CD4-positive, alpha-beta T cell treated with Interleukin-15 for 1 hour (primary cell): ENCODE results near the gene ABCC5.
"Not testable (repeated sequence)": the region's sequence is repeated elsewhere in the genome, so short reads cannot be mapped to it uniquely, and the experiment has no call there.

ENCODE experiments used
- DNase-seq: peaks from one replicate; pipeline ENCODE4 v3.0.0-alpha.2; 2020

The ABCC5 gene

DNA sequence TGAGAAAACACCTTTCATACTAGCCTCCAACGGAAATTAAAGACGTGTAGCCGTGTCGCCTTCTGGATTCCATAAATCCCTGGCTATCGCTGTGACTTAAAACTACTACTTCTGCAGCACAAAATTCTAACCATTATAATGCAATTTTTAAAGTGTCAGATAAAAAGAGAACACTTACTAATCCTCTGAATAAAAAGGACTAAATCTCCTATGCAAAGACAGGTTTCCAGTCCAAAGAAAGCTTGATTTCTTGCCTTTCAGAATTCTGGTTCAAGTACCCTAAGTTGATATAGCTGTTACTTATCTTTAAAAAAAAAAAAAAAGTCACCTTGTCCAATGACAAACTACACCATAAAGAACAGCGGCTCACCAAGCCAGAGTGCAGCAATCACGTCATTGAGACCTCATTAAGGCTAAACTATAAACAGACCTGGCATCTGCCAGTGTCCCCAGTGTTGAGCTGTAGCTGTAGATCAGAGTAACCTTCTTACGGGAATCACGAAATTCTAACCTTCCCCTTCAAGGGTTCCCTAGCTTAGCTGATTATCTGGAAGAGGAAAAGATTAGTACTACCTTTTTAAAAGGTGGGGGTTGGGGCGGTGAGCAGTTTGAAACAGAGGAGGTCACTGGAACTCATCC lies 2.2 kb downstream of the ABCC5 start:
- no peak for DNase-seq

DNA sequence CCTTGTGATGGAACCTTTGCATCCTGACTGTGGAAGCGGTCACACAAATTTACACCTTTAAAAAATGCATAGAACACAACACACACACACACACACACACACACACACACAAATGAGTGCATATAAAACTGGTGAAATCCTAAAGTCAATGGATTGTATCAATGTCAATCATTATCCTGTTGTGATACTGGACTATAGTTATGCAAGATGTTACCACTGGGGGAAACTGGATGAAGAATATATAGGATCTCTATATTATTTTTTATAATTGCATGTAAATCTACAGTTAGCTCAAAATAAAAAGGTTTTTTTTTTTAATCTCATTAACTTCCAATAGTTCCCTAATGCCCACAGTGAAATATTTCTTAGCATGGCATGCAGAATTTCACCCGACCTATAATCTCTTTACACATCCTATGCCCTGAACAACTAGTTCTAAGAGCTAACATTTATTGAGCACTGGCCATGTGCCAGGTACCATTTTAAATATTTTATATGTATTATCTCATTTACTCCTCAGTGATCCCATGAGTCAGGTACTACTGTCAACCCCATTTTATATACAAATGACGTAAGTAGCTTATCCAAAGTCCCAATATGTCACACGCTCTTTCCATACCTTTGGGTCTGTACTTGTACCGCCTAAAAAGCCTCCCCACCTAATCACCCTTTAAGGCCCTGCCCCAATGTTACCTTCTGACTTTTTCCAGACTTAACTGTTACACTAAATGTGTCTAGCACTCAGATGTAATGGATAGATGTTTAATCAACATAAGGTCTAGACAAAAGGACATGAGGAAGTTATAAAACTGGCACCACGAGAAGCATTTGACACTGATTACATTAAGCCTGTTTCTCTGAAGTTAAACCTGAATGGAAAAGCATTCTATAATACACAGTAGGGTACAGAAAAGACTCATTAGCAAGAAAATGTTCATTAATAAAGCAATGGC lies 5.5 kb downstream of the ABCC5 start:
- no peak for DNase-seq

DNA sequence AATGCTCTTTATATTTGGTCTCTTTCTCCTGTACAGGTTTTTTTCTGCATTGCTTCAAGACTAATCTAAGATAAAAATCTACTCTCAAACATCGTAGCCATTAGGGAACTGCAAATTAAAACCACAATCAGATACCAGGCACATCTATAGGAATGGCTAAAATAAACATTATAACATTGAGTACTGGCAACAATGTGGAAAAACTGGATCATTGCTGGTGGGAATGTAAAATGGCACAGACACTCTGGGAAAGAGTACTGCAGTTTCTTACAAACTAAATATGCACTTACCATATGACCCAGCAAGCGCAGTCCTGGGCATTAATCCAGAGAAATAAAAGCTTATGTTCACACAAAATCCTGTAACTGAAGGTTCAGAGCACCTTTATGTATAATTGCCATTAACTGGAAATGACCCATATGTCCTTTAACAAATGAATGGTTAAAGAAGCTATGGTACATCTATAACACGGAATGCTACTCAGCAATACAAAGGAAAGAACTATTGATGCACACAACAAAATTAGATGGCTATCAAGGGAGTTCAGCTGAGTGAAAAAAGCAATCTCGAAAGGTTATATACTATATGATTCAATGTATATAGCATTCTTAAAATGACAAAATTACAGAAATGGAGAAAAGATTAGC lies 6.3 kb downstream of the ABCC5 start:
- no peak for DNase-seq

DNA sequence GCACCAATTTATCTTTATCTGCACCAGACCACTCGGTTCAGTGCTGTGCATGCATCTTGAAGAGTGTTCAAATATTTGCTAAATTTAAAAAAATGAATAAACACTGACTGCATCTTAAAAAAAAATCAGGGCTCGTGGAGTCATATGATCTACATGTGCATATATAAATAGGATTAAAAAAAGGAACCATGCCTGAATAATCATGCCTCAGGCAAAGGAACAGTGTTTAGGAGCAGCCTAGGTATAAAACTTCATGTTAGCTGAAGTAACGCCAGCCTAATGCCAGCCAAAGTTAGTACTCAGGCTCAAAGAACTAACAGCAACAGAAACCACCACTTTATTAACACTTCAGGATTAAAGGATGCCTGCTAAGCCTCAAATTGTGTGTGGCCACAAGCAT lies 9.5 kb downstream of the ABCC5 start:
- DNase-seq, result no peak

DNA sequence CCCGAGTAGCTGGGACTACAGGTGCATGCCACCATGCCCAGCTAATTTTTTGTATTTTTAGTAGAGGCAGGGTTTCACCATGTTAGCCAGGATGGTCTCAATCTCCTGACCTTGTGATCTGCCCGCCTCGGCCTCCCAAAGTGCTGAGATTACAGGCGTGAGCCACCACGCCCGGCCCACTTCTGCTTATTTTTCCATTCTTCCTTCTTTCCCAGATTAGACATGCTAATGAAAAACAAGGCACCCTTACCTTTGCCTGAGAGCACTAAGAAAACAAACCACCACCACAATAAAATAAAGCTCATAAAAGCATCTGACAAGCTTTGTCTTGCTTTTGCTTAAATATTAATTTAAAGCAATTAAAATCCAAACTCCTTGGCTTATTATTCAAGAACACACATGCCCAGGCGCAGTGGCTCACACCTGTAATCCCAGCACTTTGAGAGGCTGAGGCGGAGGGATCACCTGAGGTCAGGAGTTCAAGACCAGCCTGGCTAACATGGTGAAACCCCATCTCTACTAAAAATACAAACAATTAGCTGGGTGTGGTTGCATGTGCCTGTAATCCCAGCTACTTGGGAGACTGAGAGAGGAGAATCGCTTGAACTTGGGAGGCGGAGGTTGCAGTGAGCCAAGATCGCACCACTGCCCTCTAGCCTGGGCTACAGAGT lies 10.4 kb downstream of the ABCC5 start:
- not testable (repeated sequence) for DNase-seq

DNA sequence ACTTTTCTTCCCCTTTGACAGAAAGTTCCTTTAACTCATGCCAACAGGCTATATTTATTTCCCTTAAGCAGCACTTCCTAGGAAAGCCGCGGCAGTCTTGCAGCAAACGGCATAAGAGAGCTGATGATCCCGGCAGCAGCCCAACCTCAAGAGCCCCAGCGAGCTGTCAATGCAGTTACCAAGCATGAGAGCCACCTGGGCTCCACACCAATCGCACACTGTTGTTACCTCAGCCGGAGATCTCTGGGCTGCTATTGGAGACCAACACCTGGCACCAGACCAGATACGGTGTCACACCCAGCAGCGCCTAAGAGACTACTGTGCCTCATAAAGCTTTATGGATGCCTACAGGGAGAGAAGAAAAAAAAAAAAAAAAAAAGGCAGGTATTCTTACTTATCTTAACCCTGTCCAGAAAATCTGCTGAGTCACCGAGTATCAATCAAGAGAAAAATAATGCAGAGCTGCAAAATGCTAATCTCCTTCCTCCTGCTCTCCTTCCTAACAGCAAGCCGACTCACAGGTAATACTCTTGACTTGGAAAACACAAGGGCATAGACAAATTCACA lies 11.7 kb downstream of the ABCC5 start:
- DNase-seq, result peak; percentile 20

DNA sequence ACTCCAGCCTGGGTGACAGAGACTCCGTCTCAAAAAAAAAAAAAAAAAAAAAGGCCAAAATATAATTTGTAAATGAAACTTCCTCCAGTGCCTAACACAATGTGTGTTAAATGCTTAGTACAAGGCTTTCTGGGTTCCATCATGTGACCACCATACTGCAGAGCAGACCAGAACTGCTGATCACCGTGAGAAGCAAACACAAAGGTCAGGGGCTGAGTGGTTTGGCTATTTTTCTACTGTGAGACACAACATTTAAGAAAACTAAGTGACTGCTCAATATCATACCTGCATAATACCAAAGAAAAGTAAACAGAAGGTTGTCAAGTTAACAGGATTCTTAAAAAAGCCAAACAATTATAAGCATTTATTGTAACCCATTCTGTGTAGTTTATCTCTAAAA lies 13.2 kb downstream of the ABCC5 start:
- DNase-seq, result no peak

DNA sequence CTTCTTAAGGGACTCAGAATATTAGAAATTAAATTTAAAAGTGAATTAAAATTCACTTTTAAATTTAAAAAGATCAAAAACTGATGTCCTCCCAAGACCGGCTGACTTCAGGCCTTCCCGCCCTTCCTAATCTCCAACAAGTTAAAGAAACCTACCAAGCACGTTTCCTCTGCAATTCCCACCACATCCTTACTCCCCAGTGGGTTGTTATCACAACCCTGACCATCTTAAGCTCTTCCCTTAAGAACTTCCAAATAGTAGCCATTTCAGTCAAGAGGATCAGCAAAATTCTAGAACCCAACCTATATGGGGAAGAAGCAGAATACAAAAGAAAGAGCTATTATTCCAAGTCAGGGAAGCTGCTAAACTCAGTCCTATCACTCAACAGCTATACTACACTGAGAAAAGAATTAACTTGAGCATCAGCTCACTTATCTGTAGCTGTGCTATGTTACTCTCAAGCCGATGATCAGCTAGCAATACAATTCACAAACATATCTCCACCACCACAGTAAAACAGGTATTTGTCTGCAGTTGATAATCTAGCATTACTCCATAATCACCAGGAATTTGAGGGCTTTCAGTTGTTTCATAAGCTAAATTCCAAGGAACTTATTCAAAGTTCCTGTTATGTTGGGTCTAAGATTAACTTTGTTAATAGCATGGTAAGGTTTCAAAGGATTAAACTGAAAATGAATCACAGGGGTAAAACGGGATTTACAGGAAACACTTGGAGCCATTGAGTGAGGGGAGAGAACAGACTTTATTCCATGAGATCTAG lies 14.3 kb downstream of the ABCC5 start:
- DNase-seq, result no peak

DNA sequence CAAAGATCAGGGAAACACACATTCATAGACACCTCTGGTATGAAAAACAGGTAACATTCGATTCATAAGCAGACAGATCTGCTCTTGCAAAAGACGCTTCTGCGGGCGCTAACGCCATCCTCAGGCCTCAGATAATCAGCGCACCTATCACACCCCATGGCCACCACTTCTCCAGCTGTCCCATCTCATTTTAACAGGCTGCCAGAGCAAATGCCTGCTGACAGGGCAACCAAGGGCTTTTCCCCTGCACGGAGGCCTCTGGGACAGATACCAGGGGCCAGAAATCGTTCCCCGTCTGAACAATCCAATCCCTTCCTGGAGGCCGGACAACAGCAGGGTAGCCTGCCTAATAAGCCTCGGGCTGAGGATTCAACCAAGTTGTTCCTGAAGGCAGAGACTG lies 15.2 kb downstream of the ABCC5 start:
- DNase-seq, result no peak

DNA sequence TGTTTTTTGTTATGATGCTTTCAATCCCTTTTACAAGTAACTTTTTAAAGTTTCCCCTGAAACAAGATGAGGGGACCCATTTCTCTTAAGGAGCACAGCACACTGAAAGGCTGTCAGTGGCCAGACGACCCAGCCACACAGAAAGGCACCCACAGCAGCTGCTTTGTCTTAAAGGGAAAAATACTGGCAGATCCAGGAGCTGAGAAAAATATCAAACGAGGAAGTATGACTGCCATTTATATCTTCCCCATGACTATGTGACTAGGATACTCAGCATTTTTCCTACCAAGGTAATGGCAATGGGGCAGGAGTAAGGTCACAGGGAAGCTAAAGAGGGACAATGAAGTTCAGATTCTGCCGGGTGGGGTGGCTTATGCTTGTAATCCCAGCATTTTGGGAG lies 15.9 kb downstream of the ABCC5 start:
- DNase-seq, result no peak

DNA sequence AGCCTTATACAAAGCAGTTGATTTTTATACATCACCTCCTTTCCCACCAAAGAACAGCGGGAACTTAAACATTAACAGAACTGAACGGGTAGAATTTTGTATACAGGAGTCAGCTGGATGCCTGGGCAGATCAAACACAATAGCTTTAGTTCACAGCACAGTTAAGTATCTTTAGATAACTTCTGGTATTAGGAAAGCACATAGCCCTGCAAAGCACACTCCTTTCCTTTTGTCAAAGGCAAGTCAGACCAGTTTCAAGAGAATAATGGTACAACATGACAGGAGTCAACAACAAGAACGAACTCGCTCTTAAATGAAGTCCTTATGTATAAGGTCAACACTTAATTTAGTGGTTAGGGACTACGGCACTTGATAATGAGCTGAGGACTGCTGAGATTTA lies 26.3 kb downstream of the ABCC5 start:
- no peak for DNase-seq

DNA sequence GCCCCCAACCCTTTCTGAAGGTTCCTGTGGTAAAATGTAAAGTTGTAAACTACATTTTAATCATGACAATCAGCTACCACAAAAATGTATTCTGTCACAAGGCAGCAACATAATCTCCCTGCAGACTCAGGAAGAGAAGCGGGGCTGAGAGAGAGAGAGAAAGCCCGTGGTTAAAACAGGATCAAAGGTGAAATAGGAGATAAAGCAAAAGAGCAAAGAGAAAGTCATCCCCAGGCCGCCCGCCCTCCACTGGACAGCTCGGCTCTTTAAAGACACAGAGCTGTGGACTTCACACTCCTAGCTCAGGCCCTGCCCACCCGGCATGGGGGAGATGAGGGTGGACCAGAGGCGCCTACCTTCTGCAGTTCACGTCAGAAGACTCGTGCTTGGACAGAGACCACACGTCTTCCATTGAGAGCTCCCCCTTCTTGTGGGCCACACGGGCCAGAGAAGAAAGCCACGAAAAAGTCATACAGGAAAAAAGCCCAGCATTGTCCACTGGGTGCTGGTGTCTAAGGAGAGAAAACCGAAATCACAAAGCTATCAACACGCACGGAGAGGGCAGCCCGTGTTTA lies 29.4 kb downstream of the ABCC5 start:
- no peak for DNase-seq

DNA sequence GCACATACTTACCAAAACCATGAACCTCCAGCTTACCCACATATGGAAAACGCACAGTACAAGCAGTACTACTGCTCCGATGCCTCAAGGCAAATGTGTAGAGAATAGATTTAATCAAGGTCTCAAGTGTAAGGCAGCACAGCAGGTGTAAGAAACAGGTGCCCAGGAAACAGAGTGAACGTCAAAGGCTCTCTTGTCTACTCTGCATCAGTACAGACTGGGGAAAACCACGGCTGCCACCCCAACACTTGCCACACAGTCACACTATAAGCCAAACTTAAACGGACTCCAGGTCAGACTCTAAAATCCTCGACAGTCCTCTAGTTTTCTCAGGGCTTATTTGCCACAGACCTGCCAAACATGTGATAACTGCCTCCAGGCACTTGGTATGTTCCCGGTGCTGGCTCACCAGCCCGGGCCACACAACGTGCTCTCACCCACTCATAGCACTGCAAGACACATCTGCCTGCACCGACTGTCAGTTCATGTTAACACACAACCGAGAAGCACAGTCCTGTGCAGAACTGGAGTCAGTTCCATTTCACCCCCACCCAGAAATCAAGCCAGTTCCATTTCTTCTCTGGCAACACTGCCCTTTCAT lies 30.6 kb downstream of the ABCC5 start:
- DNase-seq, result no peak

DNA sequence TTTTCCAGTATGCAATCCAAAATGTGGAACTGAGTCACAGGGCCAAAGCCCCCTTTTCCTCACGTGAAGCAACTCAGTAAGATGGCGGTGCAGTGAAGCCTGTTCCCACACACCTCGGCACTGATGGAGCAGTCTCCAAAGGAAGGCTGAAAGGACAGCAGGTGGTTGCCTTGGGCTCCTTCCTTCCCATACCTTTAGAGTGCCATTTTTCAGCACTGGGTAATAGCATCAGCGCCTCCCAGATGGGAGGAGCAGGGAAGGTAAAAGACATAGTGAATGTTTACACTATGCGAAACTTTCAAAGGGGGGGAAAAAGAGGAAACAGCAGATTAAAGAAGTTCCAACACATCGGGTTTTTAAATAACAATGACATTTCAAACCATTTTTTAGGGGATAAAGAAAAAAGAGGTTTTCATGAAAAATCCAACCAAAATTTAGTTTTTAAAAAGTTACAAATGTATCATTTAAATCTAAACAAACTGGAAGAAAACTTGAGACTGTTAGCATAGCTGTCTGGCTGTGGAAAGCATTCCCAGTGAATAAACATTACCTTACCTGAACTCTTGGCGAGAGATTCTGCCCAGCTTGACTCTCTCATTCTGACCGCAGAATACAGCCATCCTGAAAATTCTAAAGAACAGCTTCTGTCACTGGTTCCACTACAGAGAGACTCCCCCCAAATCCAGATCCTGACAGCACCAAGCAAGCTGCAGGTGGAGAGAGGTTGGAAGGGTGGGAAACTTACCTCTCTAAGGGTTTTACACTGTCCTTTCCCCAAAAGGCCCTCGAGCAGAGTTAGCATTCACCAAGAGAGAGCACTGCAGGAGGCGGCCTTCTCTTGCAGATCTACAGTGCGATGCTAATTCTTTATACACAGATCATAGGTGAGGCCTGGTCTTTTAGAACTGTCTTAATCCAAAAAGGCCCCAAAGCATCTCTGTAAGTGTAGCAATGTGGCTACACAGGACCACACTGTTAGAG lies 32.6 kb downstream of the ABCC5 start:
- no peak for DNase-seq

DNA sequence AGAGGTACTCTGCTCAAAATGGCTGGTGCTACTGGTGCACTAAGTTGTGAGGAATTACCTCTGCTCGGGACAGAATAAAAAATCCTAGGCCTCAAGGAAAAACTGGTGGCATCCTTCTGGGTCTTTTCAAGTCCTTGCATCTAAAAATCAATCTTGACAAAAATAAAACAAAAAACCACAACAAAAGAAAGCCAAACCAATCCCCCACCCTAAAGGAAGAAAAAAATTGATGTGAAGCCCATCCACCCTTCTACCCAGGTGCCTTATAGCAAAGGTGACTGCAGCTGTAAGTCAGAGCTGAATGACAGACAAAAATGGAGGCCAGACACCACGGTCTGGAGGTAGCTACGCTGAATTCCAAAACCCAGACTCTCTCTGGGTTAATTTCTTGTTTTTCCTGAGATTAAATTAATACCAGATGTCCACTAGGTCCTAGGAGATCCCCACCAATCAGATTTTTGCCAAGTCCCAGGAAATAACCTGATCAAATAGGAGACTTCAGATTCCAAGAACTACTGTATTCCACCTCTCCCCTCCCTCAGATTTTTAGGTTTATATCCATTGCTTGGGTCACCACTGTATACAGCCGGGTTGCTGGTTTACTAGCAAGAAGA lies 33.5 kb downstream of the ABCC5 start:
- DNase-seq, result no peak

DNA sequence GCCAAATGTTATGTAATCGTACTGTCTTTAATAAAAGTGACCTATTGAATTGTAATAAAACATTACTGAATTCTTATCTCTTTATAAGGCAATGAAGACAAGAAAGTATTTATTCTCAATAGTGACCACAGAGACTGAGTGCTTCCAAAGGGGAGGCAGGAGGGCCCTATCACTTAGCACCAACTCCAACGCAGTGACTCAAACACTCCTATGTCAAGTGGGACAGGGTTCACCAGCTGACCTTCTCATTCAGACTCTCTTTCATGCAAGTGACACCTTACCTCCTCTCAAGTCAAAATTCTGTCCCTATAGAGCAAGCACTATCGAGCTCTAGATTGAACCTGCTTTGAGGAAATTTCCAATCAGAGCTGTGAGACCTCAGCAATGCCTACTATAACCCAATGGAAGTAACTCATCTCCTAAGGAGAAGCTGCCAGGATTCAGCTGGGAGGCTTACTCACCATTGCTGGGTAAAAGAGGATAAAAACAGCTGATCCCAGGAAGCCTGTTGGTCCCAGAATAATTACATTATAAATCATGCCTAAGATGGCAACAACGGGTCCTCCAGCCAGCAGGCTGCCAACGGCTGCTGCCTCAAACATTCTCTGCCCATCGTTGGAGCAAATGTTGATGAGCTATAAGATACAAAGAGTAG lies 35.6 kb downstream of the ABCC5 start:
- DNase-seq, result no peak

DNA sequence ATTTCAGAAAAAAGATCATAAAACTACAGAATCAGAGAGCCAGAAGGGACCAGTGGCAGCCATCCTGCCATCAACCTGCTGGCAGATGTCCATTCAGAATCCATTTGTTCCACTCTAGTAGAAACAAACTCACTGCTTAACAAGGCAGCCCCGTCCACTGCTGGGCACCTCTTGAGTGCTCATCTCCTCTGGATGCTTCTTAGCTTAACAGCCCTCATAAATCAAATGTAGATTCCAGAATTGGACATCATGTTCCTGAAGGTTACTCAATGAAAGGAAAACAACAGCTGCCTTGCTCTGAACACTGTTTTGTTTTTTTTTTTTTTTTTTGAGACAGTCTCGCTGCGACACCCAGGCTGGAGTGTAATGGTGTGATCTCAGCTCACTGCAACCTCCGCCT lies 37.3 kb downstream of the ABCC5 start:
- DNase-seq, result no peak

DNA sequence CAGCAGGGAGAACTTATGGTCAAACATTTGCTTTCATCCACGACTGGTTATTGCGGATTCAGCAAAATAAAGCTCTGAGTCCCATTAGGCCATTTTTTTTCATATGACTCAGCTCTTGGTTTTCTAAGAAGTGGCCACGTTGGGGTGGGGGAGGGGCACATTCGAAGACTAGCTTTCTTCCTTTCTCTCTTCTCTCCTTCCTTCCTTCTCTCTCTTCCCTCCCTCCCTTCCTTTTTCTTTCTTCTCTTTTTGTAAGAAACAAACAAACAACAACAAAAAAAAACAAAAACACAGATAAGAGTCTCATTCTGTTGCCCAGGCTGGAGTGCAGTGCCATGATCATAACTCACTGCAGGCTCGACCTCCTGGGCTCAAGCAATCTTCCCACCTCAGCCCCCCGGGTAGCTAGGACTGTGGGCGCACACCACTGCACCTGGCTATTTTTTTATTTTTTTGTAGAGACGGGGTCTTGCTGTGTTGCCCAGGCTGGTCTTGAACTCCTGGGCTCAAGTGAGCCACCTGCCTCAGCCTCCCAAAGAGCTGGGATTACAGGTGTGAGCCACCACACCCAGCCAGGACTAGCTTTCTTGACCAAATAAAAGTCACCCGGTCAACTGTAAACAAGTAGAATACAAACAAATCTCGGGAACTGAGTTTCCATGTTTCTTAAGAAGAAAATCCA lies 41.6 kb downstream of the ABCC5 start:
- no peak for DNase-seq
